ENCODE data around the gene ENO2.
"Not testable (repeated sequence)": the region's sequence is repeated elsewhere in the genome, so short reads cannot be mapped to it uniquely, and the experiment has no call there.

GRCh38 chr12:6888794-6889193 is 25.6 kb upstream of the ENO2 start:
- TF ChIP-seq CTCF (conservative IDR thresholded peaks at IDR 0.05; ENCODE audit: low read depth, low read length); EZH2 (IDR thresholded peaks at IDR 0.05; ENCODE audit: borderline replicate concordance, low read depth, low read length, poor library complexity, severe bottlenecking): not testable (repeated sequence)

All from A673 (cell line).